Mesodermal cell (in vitro differentiated cells): ENCODE data around the gene AVPR2.
A peak's percentile ranks its signal among the peaks of the same experiment; 100 is the strongest.

Experiments
- H3K27ac ChIP-seq: 2 replicates; pipeline ENCODE4 v1.7.0; 2013; ENCODE audit warnings: mild to moderate bottlenecking, low read depth, low read length, moderate library complexity; ENCODE audit not compliant: severe bottlenecking
- H3K36me3 ChIP-seq: 2 replicates; pipeline ENCODE4 v1.7.1; 2013; ENCODE audit warnings: mild to moderate bottlenecking, low read length, moderate library complexity; ENCODE audit not compliant: control insufficient read depth, insufficient read depth
- H3K4me1 ChIP-seq: one replicate; pipeline ENCODE4 v1.7.1; 2013; ENCODE audit warnings: mild to moderate bottlenecking, low read length; ENCODE audit not compliant: insufficient read depth, control insufficient read depth, poor library complexity, severe bottlenecking
- H3K4me3 ChIP-seq: 2 replicates; pipeline ENCODE4 v1.7.0; 2013; ENCODE audit warnings: low read length, control low read depth, mild to moderate bottlenecking; ENCODE audit not compliant: insufficient read depth, poor library complexity, severe bottlenecking; ENCODE audit errors: extremely low read depth
- H3K9me3 ChIP-seq: 2 replicates; pipeline ENCODE4 v1.7.1; 2013; ENCODE audit warnings: mild to moderate bottlenecking, low read length, moderate library complexity; ENCODE audit not compliant: control insufficient read depth
- WGBS, 2 experiments: methylation state at CpG; one replicate each; pipeline ENCODE4 v1.1.5; 2013; ENCODE audit warnings: missing lambda C conversion rate in 2 of 2; ENCODE audit not compliant: insufficient coverage in 2 of 2; 5-methylcytosine and 5-hydroxymethylcytosine counted together

The AVPR2 gene

GRCh38 chrX:153919281-153919680, 14.8 kb downstream of the AVPR2 start:
- Histone ChIP-seq H3K4me3 (no peak overlapping the region), H3K4me1 (peaks cover under 1% of the 10 kb centered on the region), H3K36me3 (no peaks in the 10 kb centered on the region), H3K9me3 (no peaks in the 10 kb centered on the region), H3K27ac (no peak overlapping the region)
- 87 to 100% methylated on average over 4 to 7 of the region's 13 CpGs for WGBS, 2 experiments

GRCh38 chrX:153920546-153920945, 16.1 kb downstream of the AVPR2 start:
- H3K9me3 ChIP-seq: no peaks in the 10 kb centered on the region
- no peak overlapping the region for H3K4me3 ChIP-seq
- H3K27ac ChIP-seq: no peak overlapping the region
- 96 to 100% methylated on average over 3 to 10 of the region's 14 CpGs for WGBS, 2 experiments
- H3K4me1 ChIP-seq: peaks cover 8% of the 10 kb centered on the region
- H3K36me3 ChIP-seq: no peaks in the 10 kb centered on the region

GRCh38 chrX:153921070-153921469, 16.6 kb downstream of the AVPR2 start:
- no peaks in the 10 kb centered on the region for H3K36me3 ChIP-seq
- no peaks in the 10 kb centered on the region for H3K9me3 ChIP-seq
- H3K4me3 ChIP-seq: no peak overlapping the region
- 87 to 96% methylated on average over 7 to 10 of the region's 16 CpGs for WGBS, 2 experiments
- peaks cover 10% of the 10 kb centered on the region for H3K4me1 ChIP-seq
- no peak overlapping the region for H3K27ac ChIP-seq

GRCh38 chrX:153921511-153922446, 17.3 kb downstream of the AVPR2 start:
- H3K9me3 ChIP-seq: no peaks in the 10 kb centered on the region
- H3K36me3 ChIP-seq: no peaks in the 10 kb centered on the region
- 98% methylated on average over 7 to 10 of the region's 40 CpGs for WGBS, 2 experiments
- H3K27ac ChIP-seq: no peak overlapping the region
- no peak overlapping the region for H3K4me3 ChIP-seq
- peaks cover 11% of the 10 kb centered on the region for H3K4me1 ChIP-seq

- Histone ChIP-seq H3K36me3 (no peaks in the 10 kb centered on the region), H3K4me1 (peaks cover 14% of the 10 kb centered on the region), H3K4me3 (no peak overlapping the region), H3K27ac (no peak overlapping the region), H3K9me3 (no peaks in the 10 kb centered on the region)
- WGBS, 2 experiments: 73 to 91% methylated on average over 8 to 9 of the region's 25 CpGs
These were observed 18.7 kb downstream of the AVPR2 start for GRCh38 chrX:153922932-153923857.

- no peaks in the 10 kb centered on the region for H3K9me3 ChIP-seq
- no peaks in the 10 kb centered on the region for H3K36me3 ChIP-seq
- WGBS, 2 experiments: 66 to 74% methylated on average over 7 to 10 of the region's 14 CpGs
- H3K4me3 ChIP-seq: no peak overlapping the region
- peaks cover 14% of the 10 kb centered on the region for H3K4me1 ChIP-seq
- no peak overlapping the region for H3K27ac ChIP-seq
These were observed 19.8 kb downstream of the AVPR2 start for GRCh38 chrX:153924149-153924861.

GRCh38 chrX:153925387-153925738, 20.9 kb downstream of the AVPR2 start:
- Histone ChIP-seq H3K4me3 (peak overlapping the region; percentile 19), H3K36me3 (peaks cover 3% of the 10 kb centered on the region), H3K27ac (no peak overlapping the region), H3K9me3 (no peaks in the 10 kb centered on the region), H3K4me1 (peaks cover 14% of the 10 kb centered on the region)
- WGBS, 2 experiments: 80 to 83% methylated on average over 1 of the region's 4 CpGs

GRCh38 chrX:153925739-153926551, 21.5 kb downstream of the AVPR2 start, which contains the start of gene ARHGAP4:
ARHGAP4 (minus strand) TSS chrX:153926264; CDS start chrX:153926202, 62 bp downstream.
- Histone ChIP-seq H3K36me3 (peaks cover 3% of the 10 kb centered on the region), H3K4me1 (peaks cover 14% of the 10 kb centered on the region), H3K9me3 (no peaks in the 10 kb centered on the region), H3K27ac (peak within 1 kb of the TSS; percentile 92), H3K4me3 (peak within 1 kb of the TSS; percentile 43)
- WGBS, 2 experiments: 12 to 45% methylated on average over 10 to 30 of the region's 59 CpGs

- Histone ChIP-seq H3K36me3 (peaks cover 7% of the 10 kb centered on the region), H3K27ac (no peak overlapping the region), H3K4me1 (peaks cover 14% of the 10 kb centered on the region), H3K4me3 (peak overlapping the region; percentile 8), H3K9me3 (no peaks in the 10 kb centered on the region)
- WGBS, 2 experiments: no CpG with 5 or more reads among the region's 4 CpGs
These were observed 22.0 kb downstream of the AVPR2 start for GRCh38 chrX:153926552-153926857.
